Right lobe of liver (tissue), 6 donors: ENCODE measurements around the gene NFASC. TPM values are rescaled to one million over a fixed set of nuclear protein-coding genes. Genes with fewer than 3 reads are reported as not detected.

Source experiments
- ATAC-seq, 4 donors: fragments of 200-7000 bp; cut with Tn5 transposase; one replicate each; pipeline ENCODE4 v1.9.1; 2020; ENCODE audit warnings: mild to moderate bottlenecking in 4 of 4, moderate library complexity in 4 of 4
- DNase-seq, 3 donors: peaks; one replicate each; pipeline ENCODE4 v3.0.0-alpha.2; 2020
- H3K27ac ChIP-seq, 3 donors: fragments of 200-600 bp; one replicate each; pipeline ENCODE4 v1.8.0; 2022
- H3K27me3 ChIP-seq, 2 donors: fragments of 200-600 bp; one replicate each; pipeline ENCODE4 v1.8.0; 2022
- H3K36me3 ChIP-seq, 4 donors: fragments of 200-600 bp; sonication (generic) in 1 of 4; one replicate each; pipeline versions ENCODE4 v1.5.1 to v1.8.0; 2017 to 2022; ENCODE audit warnings: control low read depth in 1 of 4
- H3K4me1 ChIP-seq, 4 donors: fragments of 200-600 bp; sonication (generic) in 1 of 4; one replicate each; pipeline versions ENCODE4 v1.5.1 to v1.8.0; 2017 to 2022; ENCODE audit warnings: control low read depth in 1 of 4
- H3K4me3 ChIP-seq, 3 donors: fragments of 200-600 bp; one replicate each; pipeline ENCODE4 v1.8.0; 2022
- H3K9me3 ChIP-seq, 4 donors: fragments of 200-600 bp; sonication (generic) in 1 of 4; one replicate each; pipeline versions ENCODE4 v1.5.1 to v1.8.0; 2017 to 2022; ENCODE audit warnings: control low read depth in 1 of 4
- CTCF ChIP-seq, 4 donors: fragments of 200-600 bp in 3 of 4; fragments of 450-650 bp in 1 of 4; IDR thresholded peaks; one replicate each; pipeline versions ENCODE4 v1.5.1 to v1.8.0; 2016 to 2022; ENCODE audit warnings: antibody characterized with exemption in 4 of 4, mild to moderate bottlenecking in 2 of 4
- POLR2A ChIP-seq: fragments of 450-650 bp; IDR thresholded peaks from one replicate; pipeline ENCODE4 v1.6.1; 2017; ENCODE audit warnings: antibody characterized with exemption, mild to moderate bottlenecking
- WGBS: methylation state at CpG from one replicate; pipeline ENCODE4 v1.1.6; 2018; ENCODE audit warnings: low coverage, low lambda C conversion rate; ENCODE audit not compliant: insufficient coverage; ENCODE audit errors: missing lambda C conversion rate; 5-methylcytosine and 5-hydroxymethylcytosine counted together
- intact Hi-C, 2 donors: fragments of 100-400 bp; cut with DNase I; formaldehyde crosslinking; loops; one replicate each; pipeline versions ENCODE4 v1.11.2 to v1.14.1; 2022
- total RNA-seq, 6 experiments: library from RNA; depleted of rRNA in 2 of 6; stranded (reverse); fragments of >200 nt in 2 of 6; fragmentation: NEBNext Ultra II Directional in 3 of 6; extraction: Animal tissue kit (Norgen Biotek cat#: 25700) in 3 of 6; gene quantifications; one replicate each; pipeline versions ENCODE4 v1.1.0 to v1.2.4, GENCODE V29; 2016 to 2023
- donor health status: DM: no; HTN: yes; CAD: no.
- donor health status: DM: no; HTN: no; CAD: no.
- donor health status: DM: no; HTN: no; CAD: no.
- donor health status: DM: no; HTN: yes; CAD: no.
- donor health status: DM: no; HTN: yes; CAD: no.

NFASC gene
- total RNA-seq, 6 experiments from 2014 or later: 3.2 to 7.8 (median 5.6) TPM

DNA sequence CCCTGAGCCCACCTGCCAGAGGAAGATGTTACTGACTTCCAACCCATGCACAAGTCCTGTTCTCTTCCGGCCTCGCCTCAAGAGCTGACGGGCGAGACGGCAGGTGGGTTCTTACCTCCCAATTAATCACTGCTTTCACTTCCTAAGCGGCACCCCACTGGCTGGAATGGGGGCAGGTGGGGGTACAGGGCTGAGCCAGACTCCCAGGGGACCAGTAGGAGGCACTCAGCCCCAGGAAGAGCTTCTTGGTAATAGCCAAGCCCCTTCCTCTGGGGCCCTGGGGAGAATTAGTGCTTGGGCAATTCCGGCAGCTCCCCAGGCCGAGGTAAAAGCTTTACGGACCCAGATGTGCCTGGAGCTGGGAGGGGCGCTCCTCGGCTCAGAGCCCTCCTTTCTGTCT is 182.0 kb downstream of the NFASC start:
- Histone ChIP-seq H3K27me3 (no peaks in the 10 kb centered on the region), H3K9me3 (no peaks in the 10 kb centered on the region)

DNA sequence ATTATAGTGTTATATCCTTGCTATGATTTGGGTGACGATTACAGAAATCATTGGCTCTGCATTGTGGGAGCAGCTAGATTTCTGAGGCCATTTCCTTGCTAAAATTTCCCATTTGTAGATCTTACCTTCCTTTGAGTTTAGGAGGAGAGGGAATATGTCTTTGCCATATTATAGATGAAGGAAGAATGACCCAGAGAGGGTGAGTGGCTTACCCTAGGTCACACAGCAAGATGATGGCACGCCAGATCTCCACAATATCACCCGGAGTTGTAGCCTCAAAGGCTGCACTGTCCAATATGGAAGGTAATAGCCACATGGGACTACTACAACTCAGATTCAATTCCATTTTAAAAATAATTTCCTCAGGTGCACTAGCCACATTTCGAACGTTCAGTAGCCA is 182.6 kb downstream of the NFASC start:
- 76% methylated on average over 5 of the region's 5 CpGs for WGBS
- no peak for ATAC-seq
- intact Hi-C loops: no loop called here
- no peaks in the 10 kb centered on the region for H3K36me3 ChIP-seq
- TF ChIP-seq CTCF (IDR thresholded peaks at IDR 0.05) (no peak), POLR2A (no peak)
- H3K27me3 ChIP-seq: no peaks in the 10 kb centered on the region
- no peak overlapping the region for H3K4me3 ChIP-seq
- H3K27ac ChIP-seq: no peak overlapping the region
- DNase-seq: no peak
- peaks cover 0 to 6% (median 0%) of the 10 kb centered on the region in 4 donors for H3K4me1 ChIP-seq
- no peaks in the 10 kb centered on the region for H3K9me3 ChIP-seq

More for the DNA sequence above, 182.0 kb downstream of the NFASC start:
- DNase-seq (no peak), ATAC-seq (no peak)
- Histone ChIP-seq H3K27ac (no peak overlapping the region), H3K4me3 (no peak overlapping the region), H3K4me1 (peaks cover 0 to 6% (median 0%) of the 10 kb centered on the region in 4 donors), H3K36me3 (no peaks in the 10 kb centered on the region)
- intact Hi-C loops: no loop called here
- 100% methylated on average over 4 of the region's 11 CpGs for WGBS
- TF ChIP-seq CTCF (IDR thresholded peaks at IDR 0.05): no peak
- TF ChIP-seq POLR2A: no peak

GRCh38 chr1:205054013-205054412 is 183.4 kb downstream of the NFASC start:
- Histone ChIP-seq H3K36me3 (no peaks in the 10 kb centered on the region), H3K27ac (no peak overlapping the region), H3K9me3 (no peaks in the 10 kb centered on the region), H3K27me3 (no peaks in the 10 kb centered on the region), H3K4me1 (peaks cover 0 to 6% (median 0%) of the 10 kb centered on the region in 4 donors), H3K4me3 (no peak overlapping the region)
- intact Hi-C loops: no loop called here
- ATAC-seq: no peak
- TF ChIP-seq POLR2A: no peak
- 35% methylated on average over 3 of the region's 7 CpGs for WGBS
- no peak for DNase-seq

- no peaks in the 10 kb centered on the region for H3K36me3 ChIP-seq
- no peak for TF ChIP-seq POLR2A
- no peak for TF ChIP-seq CTCF (IDR thresholded peaks at IDR 0.05)
- ATAC-seq (no peak), DNase-seq (no peak)
- intact Hi-C loops: no loop called here
- H3K27me3 ChIP-seq: no peaks in the 10 kb centered on the region
- H3K4me1 ChIP-seq: no peaks in the 10 kb centered on the region
- no peak overlapping the region for H3K4me3 ChIP-seq
- WGBS: 60% methylated on average over 1 of the region's 13 CpGs
- no peaks in the 10 kb centered on the region for H3K9me3 ChIP-seq
- H3K27ac ChIP-seq: no peak overlapping the region
Measured at GRCh38 chr1:205056188-205056611, 185.5 kb downstream of the NFASC start.

- H3K27ac ChIP-seq: no peak overlapping the region
- H3K4me3 ChIP-seq: no peak overlapping the region
- DNase-seq: no peak
- H3K4me1 ChIP-seq: no peaks in the 10 kb centered on the region
- WGBS: 100% methylated on average over 3 of the region's 6 CpGs
- H3K9me3 ChIP-seq: no peaks in the 10 kb centered on the region
- ATAC-seq: no peak
- intact Hi-C loops: no loop called here
- no peaks in the 10 kb centered on the region for H3K36me3 ChIP-seq
- no peaks in the 10 kb centered on the region for H3K27me3 ChIP-seq
- TF ChIP-seq POLR2A (no peak), CTCF (IDR thresholded peaks at IDR 0.05) (no peak)
Measured at GRCh38 chr1:205056956-205057568, 186.4 kb downstream of the NFASC start.
